SU-DHL-6 (cell line): Measurements from ENCODE around the gene DHX29.

Source experiments
- H2AFZ ChIP-seq: fragments of 200-600 bp; sonication (generic); 2 replicates; pipeline ENCODE4 v1.6.1; 2014; ENCODE audit warnings: low read depth, mild to moderate bottlenecking, moderate library complexity, mixed read lengths, antibody characterized with exemption, low read length; ENCODE audit not compliant: severe bottlenecking
- H3F3A ChIP-seq: fragments of 200-600 bp; shearing (Covaris generic); 2 replicates; pipeline ENCODE4 v1.6.0; 2016; ENCODE audit warnings: antibody characterized with exemption, mild to moderate bottlenecking; ENCODE audit not compliant: insufficient read depth
- H3K27ac ChIP-seq: fragments of 200-600 bp; sonication (generic); 2 replicates; pipeline ENCODE4 v1.5.1; 2016; ENCODE audit warnings: low read depth, mild to moderate bottlenecking, low read length, moderate library complexity, mixed read lengths
- H3K27me3 ChIP-seq: fragments of 200-600 bp; sonication (generic), shearing (Covaris generic); 2 replicates; pipeline ENCODE4 v1.6.0; 2014; ENCODE audit warnings: mild to moderate bottlenecking, low read length
- H3K36me3 ChIP-seq: fragments of 200-600 bp; sonication (generic); 2 replicates; pipeline ENCODE4 v1.6.1; 2014; ENCODE audit warnings: mild to moderate bottlenecking, low read length, mixed read lengths
- H3K4me2 ChIP-seq: fragments of 300-600, 200-600 bp; shearing (Covaris generic), sonication (generic); 2 replicates; pipeline ENCODE4 v1.6.0; 2014; ENCODE audit warnings: low read length, low read depth, mild to moderate bottlenecking; ENCODE audit not compliant: poor library complexity, severe bottlenecking
- H3K4me3 ChIP-seq: fragments of 200-600 bp; sonication (generic); 2 replicates; pipeline ENCODE4 v1.5.1; 2014; ENCODE audit warnings: antibody characterized with exemption, low read length, mild to moderate bottlenecking, mixed read lengths; ENCODE audit not compliant: insufficient read depth, poor library complexity, severe bottlenecking
- H3K79me2 ChIP-seq: fragments of 200-600 bp; sonication (generic); 2 replicates; pipeline ENCODE4 v1.6.1; 2014; ENCODE audit warnings: mild to moderate bottlenecking, low read length, moderate library complexity; ENCODE audit not compliant: insufficient read depth
- H3K9ac ChIP-seq: fragments of 200-600 bp; sonication (generic); 2 replicates; pipeline ENCODE4 v1.7.0; 2014; ENCODE audit warnings: mild to moderate bottlenecking, low read length
- H3K9me2 ChIP-seq: fragments of 200-600 bp; sonication (generic); replicated peaks from 2 replicates; pipeline ENCODE4 v1.6.1; 2014; ENCODE audit warnings: low read length; ENCODE audit not compliant: insufficient read depth
- H3K9me3 ChIP-seq: fragments of 200-600 bp; sonication (generic); 2 replicates; pipeline ENCODE4 v1.6.1; 2014; ENCODE audit warnings: low read length, mixed read lengths; ENCODE audit not compliant: insufficient read depth
- H4K20me1 ChIP-seq: fragments of 200-600 bp; sonication (generic); 2 replicates; pipeline ENCODE4 v1.6.1; 2014; ENCODE audit warnings: low read depth, mild to moderate bottlenecking, antibody characterized with exemption, low read length, moderate library complexity, mixed read lengths
- EZH2phosphoT487 ChIP-seq: fragments of 200-600 bp; sonication (generic), shearing (Covaris generic); conservative IDR thresholded peaks from 2 replicates; pipeline ENCODE4 v1.6.1; 2018; ENCODE audit warnings: mild to moderate bottlenecking, antibody characterized with exemption, low read length, moderate library complexity, mixed read lengths
- TF ChIP-seq, protein P1 (sequence below): fragments of 200-600 bp; sonication (generic); IDR thresholded peaks from one replicate; pipeline ENCODE4 v1.5.1; 2017; ENCODE audit warnings: antibody characterized with exemption, mild to moderate bottlenecking, low read length, moderate library complexity; ENCODE audit not compliant: insufficient read depth, poor library complexity, severe bottlenecking

Gene DHX29

GRCh38 chr5:55313870-55314617, 6.5 kb upstream of the DHX29 start:
- no peak overlapping the region for H3K9ac ChIP-seq
- H4K20me1 ChIP-seq, result peaks cover 9% of the 10 kb centered on the region; the same call in 1 of the 2 replicates
- H3K36me3 ChIP-seq, result peaks cover 11% of the 10 kb centered on the region; the same call in 1 of the 2 replicates
- H3K27me3 ChIP-seq, result no peaks in the 10 kb centered on the region
- H3K27ac ChIP-seq, result no peak overlapping the region
- H3K4me2 ChIP-seq, result no peak overlapping the region
- peaks cover 100% of the 10 kb centered on the region for H3K79me2 ChIP-seq
- no peak overlapping the region for H2AFZ ChIP-seq
- H3K9me3 ChIP-seq, result no peaks in the 10 kb centered on the region
- H3K4me3 ChIP-seq, result no peak overlapping the region
- no peaks in the 10 kb centered on the region for H3K9me2 ChIP-seq
- peaks cover 7% of the 10 kb centered on the region for H3F3A ChIP-seq
- TF ChIP-seq EZH2phosphoT487, result no peak
- TF ChIP-seq, protein P1, sequence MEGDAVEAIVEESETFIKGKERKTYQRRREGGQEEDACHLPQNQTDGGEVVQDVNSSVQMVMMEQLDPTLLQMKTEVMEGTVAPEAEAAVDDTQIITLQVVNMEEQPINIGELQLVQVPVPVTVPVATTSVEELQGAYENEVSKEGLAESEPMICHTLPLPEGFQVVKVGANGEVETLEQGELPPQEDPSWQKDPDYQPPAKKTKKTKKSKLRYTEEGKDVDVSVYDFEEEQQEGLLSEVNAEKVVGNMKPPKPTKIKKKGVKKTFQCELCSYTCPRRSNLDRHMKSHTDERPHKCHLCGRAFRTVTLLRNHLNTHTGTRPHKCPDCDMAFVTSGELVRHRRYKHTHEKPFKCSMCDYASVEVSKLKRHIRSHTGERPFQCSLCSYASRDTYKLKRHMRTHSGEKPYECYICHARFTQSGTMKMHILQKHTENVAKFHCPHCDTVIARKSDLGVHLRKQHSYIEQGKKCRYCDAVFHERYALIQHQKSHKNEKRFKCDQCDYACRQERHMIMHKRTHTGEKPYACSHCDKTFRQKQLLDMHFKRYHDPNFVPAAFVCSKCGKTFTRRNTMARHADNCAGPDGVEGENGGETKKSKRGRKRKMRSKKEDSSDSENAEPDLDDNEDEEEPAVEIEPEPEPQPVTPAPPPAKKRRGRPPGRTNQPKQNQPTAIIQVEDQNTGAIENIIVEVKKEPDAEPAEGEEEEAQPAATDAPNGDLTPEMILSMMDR, result no peak

GRCh38 chr5:55308254-55308836, 851 bp upstream of the DHX29 start:
- peak overlapping the region; percentile 67 for H3K4me2 ChIP-seq
- no peaks in the 10 kb centered on the region for H3K27me3 ChIP-seq
- H3K79me2 ChIP-seq, result peaks cover 95% of the 10 kb centered on the region
- H3K36me3 ChIP-seq, result peaks cover 11% of the 10 kb centered on the region; the same call in 1 of the 2 replicates
- peak overlapping the region; percentile 99 for H3K4me3 ChIP-seq
- no peak for TF ChIP-seq EZH2phosphoT487
- TF ChIP-seq, protein P1, result peak; percentile 10
- H3K9ac ChIP-seq, result peak overlapping the region; percentile 95
- H3K9me3 ChIP-seq, result no peaks in the 10 kb centered on the region
- no peaks in the 10 kb centered on the region for H3K9me2 ChIP-seq
- no peaks in the 10 kb centered on the region for H3F3A ChIP-seq
- H2AFZ ChIP-seq, result peak overlapping the region; percentile 86
- H3K27ac ChIP-seq, result peak overlapping the region; percentile 67
- peaks cover 3% of the 10 kb centered on the region; the same call in 1 of the 2 replicates for H4K20me1 ChIP-seq

- H3K4me2 ChIP-seq, result peak overlapping the region; percentile 67
- peak overlapping the region; percentile 95 for H3K9ac ChIP-seq
- peak overlapping the region; percentile 86 for H2AFZ ChIP-seq
- 0 out of 2 replicates have a peak overlapping the region, but pooled peaks have one; percentile 67 for H3K27ac ChIP-seq
- H3K79me2 ChIP-seq, result peaks cover 92% of the 10 kb centered on the region
- no peaks in the 10 kb centered on the region for H3K9me3 ChIP-seq
- H3K27me3 ChIP-seq, result no peaks in the 10 kb centered on the region
- H3F3A ChIP-seq, result no peaks in the 10 kb centered on the region
- peaks cover 1% of the 10 kb centered on the region; the same call in 1 of the 2 replicates for H4K20me1 ChIP-seq
- TF ChIP-seq, protein P1, result no peak
- no peak for TF ChIP-seq EZH2phosphoT487
- no peaks in the 10 kb centered on the region for H3K9me2 ChIP-seq
- H3K4me3 ChIP-seq, result peak overlapping the region; percentile 99
- peaks cover 11% of the 10 kb centered on the region; the same call in 1 of the 2 replicates for H3K36me3 ChIP-seq
Observed at GRCh38 chr5:55306641-55307382, 682 bp downstream of the DHX29 start.
